Parathyroid adenoma (tissue), 2 donors: ENCODE results near the gene ZNF462.

ENCODE experiments used
- H2AFZ ChIP-seq: fragments of 300-600 bp; sonication (generic); one replicate; pipeline ENCODE4 v1.7.0; 2017; ENCODE audit warnings: antibody characterized with exemption, mild to moderate bottlenecking
- H3K27ac ChIP-seq: fragments of 300-600 bp; sonication (generic); one replicate; pipeline ENCODE4 v1.7.0; 2017
- H3K27me3 ChIP-seq: fragments of 300-600 bp; sonication (generic); one replicate; pipeline ENCODE4 v1.7.0; 2017; ENCODE audit warnings: low read length; ENCODE audit not compliant: control insufficient read depth, insufficient read depth
- H3K36me3 ChIP-seq: fragments of 300-600 bp; sonication (generic); one replicate; pipeline ENCODE4 v1.7.0; 2017; ENCODE audit warnings: low read length; ENCODE audit not compliant: control insufficient read depth, insufficient read depth
- H3K4me1 ChIP-seq: fragments of 300-600 bp; sonication (generic); one replicate; pipeline ENCODE4 v1.7.0; 2017; ENCODE audit warnings: control low read depth
- H3K4me2 ChIP-seq: fragments of 300-600 bp; sonication (generic); one replicate; pipeline ENCODE4 v1.7.0; 2017; ENCODE audit warnings: low read length
- H3K4me3 ChIP-seq: fragments of 300-600 bp; sonication (generic); one replicate; pipeline ENCODE4 v1.7.0; 2017; ENCODE audit warnings: low read depth, low read length
- H3K79me2 ChIP-seq: fragments of 300-600 bp; sonication (generic); one replicate; pipeline ENCODE4 v1.7.0; 2017; ENCODE audit warnings: control low read depth
- H3K9ac ChIP-seq: fragments of 300-600 bp; sonication (generic); one replicate; pipeline ENCODE4 v1.7.0; 2017; ENCODE audit warnings: mild to moderate bottlenecking
- H3K9me3 ChIP-seq: fragments of 300-600 bp; sonication (generic); one replicate; pipeline ENCODE4 v1.7.0; 2017; ENCODE audit warnings: low read length; ENCODE audit not compliant: control insufficient read depth
- TF ChIP-seq, protein P1 (sequence below): fragments of 300-600 bp; sonication (generic); IDR thresholded peaks from one replicate; pipeline ENCODE4 v1.7.0; 2017; ENCODE audit warnings: antibody characterized with exemption, mild to moderate bottlenecking
- donor health status: primary hyperparathyroidism.

Gene ZNF462, protein sequence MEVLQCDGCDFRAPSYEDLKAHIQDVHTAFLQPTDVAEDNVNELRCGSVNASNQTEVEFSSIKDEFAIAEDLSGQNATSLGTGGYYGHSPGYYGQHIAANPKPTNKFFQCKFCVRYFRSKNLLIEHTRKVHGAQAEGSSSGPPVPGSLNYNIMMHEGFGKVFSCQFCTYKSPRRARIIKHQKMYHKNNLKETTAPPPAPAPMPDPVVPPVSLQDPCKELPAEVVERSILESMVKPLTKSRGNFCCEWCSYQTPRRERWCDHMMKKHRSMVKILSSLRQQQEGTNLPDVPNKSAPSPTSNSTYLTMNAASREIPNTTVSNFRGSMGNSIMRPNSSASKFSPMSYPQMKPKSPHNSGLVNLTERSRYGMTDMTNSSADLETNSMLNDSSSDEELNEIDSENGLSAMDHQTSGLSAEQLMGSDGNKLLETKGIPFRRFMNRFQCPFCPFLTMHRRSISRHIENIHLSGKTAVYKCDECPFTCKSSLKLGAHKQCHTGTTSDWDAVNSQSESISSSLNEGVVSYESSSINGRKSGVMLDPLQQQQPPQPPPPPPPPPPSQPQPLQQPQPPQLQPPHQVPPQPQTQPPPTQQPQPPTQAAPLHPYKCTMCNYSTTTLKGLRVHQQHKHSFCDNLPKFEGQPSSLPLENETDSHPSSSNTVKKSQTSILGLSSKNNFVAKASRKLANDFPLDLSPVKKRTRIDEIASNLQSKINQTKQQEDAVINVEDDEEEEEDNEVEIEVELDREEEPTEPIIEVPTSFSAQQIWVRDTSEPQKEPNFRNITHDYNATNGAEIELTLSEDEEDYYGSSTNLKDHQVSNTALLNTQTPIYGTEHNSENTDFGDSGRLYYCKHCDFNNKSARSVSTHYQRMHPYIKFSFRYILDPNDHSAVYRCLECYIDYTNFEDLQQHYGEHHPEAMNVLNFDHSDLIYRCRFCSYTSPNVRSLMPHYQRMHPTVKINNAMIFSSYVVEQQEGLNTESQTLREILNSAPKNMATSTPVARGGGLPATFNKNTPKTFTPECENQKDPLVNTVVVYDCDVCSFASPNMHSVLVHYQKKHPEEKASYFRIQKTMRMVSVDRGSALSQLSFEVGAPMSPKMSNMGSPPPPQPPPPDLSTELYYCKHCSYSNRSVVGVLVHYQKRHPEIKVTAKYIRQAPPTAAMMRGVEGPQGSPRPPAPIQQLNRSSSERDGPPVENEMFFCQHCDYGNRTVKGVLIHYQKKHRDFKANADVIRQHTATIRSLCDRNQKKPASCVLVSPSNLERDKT (N-terminal part only)

DNA sequence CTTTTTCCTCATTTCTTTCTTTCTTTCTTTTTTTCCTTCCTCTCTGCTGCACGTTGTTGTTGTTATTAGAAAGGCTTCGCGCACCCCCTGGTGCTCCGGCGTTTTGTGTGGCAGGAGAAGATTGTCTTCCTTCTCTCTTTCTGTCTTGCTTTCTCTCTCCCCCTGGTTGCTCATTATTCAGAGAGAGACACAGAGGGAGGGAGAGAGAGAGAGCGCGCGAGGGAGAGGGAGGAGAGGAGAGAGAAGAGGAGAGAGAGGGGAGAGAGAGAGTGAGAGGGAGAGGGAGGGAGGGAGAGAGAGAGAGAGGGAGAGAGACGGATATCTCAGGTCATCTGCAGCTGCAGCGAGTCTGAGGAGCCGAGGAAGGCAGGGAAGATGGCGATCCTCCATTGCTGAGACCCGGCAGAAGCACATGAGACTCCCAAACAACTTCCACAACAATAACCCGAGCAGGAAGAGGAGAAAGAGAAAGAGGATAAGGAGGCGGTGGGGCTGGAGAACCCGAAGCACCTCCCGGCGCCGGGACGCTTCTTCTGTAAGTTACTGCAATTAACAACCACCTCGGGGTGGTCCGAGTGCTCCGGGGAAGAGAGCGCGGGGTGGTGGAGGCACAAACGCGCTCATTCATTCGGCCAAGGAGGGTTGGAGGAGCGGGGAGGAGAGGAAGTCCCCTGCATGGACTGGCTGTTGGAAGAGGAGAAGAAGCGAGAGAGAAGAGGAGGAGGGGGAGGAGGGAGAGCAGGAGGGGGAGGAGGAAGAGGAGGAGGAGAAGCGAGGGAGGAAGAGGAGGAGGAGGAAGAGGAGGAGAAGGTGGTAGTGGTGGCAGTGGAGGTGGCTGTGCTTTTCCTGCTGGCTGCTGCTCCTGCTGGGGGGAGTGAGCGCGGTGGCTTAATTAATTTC lies at the start of gene ZNF462:
TSS of gene ZNF462 (plus strand) at position 346 of the 900 bp plus-strand sequence. CDS start 60,218 bp downstream, outside the sequence.
- H3K4me2 ChIP-seq, result peak within 1 kb of the TSS; percentile 66
- no peaks in the 10 kb centered on the region for H3K36me3 ChIP-seq
- peak within 1 kb of the TSS; percentile 93 for H2AFZ ChIP-seq
- no peaks in the 10 kb centered on the region for H3K27me3 ChIP-seq
- H3K27ac ChIP-seq, result peak within 1 kb of the TSS; percentile 92
- peak within 1 kb of the TSS; percentile 61 for H3K9ac ChIP-seq
- H3K79me2 ChIP-seq, result peaks cover 5% of the 10 kb centered on the region
- TF ChIP-seq, protein P1, sequence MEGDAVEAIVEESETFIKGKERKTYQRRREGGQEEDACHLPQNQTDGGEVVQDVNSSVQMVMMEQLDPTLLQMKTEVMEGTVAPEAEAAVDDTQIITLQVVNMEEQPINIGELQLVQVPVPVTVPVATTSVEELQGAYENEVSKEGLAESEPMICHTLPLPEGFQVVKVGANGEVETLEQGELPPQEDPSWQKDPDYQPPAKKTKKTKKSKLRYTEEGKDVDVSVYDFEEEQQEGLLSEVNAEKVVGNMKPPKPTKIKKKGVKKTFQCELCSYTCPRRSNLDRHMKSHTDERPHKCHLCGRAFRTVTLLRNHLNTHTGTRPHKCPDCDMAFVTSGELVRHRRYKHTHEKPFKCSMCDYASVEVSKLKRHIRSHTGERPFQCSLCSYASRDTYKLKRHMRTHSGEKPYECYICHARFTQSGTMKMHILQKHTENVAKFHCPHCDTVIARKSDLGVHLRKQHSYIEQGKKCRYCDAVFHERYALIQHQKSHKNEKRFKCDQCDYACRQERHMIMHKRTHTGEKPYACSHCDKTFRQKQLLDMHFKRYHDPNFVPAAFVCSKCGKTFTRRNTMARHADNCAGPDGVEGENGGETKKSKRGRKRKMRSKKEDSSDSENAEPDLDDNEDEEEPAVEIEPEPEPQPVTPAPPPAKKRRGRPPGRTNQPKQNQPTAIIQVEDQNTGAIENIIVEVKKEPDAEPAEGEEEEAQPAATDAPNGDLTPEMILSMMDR, result peak; percentile 37
- H3K4me1 ChIP-seq, result peaks cover 3% of the 10 kb centered on the region
- H3K9me3 ChIP-seq, result no peaks in the 10 kb centered on the region
- H3K4me3 ChIP-seq, result peak within 1 kb of the TSS; percentile 80

DNA sequence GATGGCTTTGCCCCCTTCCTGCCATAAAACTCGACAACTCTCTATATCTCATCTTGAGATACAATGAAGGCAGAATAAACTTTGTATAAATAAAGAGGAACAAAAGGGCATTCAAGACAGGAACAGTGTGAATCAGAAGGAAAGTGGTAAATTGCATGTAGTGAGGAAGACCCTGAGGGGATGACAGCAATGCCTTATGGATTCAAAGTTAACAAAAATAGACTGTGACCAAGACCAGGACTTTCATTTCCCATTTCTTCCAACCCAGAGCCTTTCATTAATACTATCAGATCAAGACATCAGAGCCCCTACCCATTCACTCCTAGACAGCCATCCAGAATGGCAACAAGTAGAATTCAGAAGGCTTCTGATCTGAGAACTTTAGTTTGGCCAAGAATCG lies 46.4 kb upstream of the ZNF462 start:
- Histone ChIP-seq H3K9ac (no peak overlapping the region), H2AFZ (no peak overlapping the region), H3K36me3 (no peaks in the 10 kb centered on the region), H3K79me2 (no peaks in the 10 kb centered on the region), H3K9me3 (no peaks in the 10 kb centered on the region), H3K4me1 (no peaks in the 10 kb centered on the region), H3K4me2 (no peak overlapping the region), H3K4me3 (no peak overlapping the region), H3K27ac (no peak overlapping the region), H3K27me3 (no peaks in the 10 kb centered on the region)
- TF ChIP-seq, protein P1, result no peak

DNA sequence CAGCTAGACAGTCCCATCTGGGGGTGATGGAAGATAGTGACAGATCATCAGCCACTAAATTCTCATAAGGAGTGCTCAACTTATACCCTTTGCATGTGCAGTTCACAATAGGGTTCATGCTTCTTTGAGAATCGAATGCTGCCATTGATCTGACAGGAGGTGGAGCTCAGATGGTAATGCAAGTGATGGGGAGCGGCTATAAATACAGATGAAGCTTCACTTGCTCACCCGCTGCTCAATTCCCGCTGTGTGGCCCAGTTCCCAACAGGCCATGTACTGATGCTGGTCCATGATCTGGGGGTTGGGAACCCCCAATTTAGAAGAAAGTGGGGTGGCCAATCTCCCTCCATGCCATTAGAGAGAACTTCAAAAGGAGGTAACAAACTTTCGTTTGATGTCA lies 44.9 kb upstream of the ZNF462 start:
- H3K27ac ChIP-seq, result no peak overlapping the region
- H3K4me3 ChIP-seq, result no peak overlapping the region
- H3K4me1 ChIP-seq, result no peaks in the 10 kb centered on the region
- TF ChIP-seq, protein P1, result no peak
- H3K4me2 ChIP-seq, result no peak overlapping the region
- H3K27me3 ChIP-seq, result no peaks in the 10 kb centered on the region
- no peaks in the 10 kb centered on the region for H3K9me3 ChIP-seq
- no peaks in the 10 kb centered on the region for H3K79me2 ChIP-seq
- H3K9ac ChIP-seq, result no peak overlapping the region
- H2AFZ ChIP-seq, result no peak overlapping the region
- no peaks in the 10 kb centered on the region for H3K36me3 ChIP-seq

DNA sequence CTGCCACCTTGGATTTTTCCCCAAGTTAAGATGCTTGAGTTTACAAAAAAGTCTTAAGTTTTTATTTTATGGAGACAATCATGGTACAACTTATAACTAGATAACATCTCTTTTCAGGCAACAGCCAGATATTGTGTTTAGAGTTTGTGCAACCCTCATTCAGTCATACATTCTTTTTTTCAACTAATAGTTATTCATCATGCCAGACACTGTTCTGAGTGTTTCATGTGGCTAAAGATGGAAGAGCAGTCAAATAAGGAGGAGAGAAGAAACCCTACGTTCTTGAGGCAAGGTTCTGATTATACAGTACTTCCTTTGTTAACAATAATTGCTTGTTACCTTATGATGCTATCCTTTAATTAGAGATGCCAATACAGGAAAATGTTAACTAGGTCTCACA lies 42.1 kb upstream of the ZNF462 start:
- H3K36me3 ChIP-seq, result no peaks in the 10 kb centered on the region
- no peak overlapping the region for H3K27ac ChIP-seq
- no peaks in the 10 kb centered on the region for H3K4me1 ChIP-seq
- H3K79me2 ChIP-seq, result no peaks in the 10 kb centered on the region
- no peak overlapping the region for H3K4me2 ChIP-seq
- no peak overlapping the region for H3K4me3 ChIP-seq
- TF ChIP-seq, protein P1, result no peak
- H2AFZ ChIP-seq, result no peak overlapping the region
- no peaks in the 10 kb centered on the region for H3K27me3 ChIP-seq
- no peaks in the 10 kb centered on the region for H3K9me3 ChIP-seq
- no peak overlapping the region for H3K9ac ChIP-seq
